ENCODE results near the gene RLN1.

- TF ChIP-seq POLR2A (IDR thresholded peaks at IDR 0.05) (no peak), CTCF (IDR thresholded peaks at IDR 0.05) (no peak)
Measured at GRCh38 chr9:5336688-5337087, 3.0 kb downstream of the RLN1 start.

Data from lower leg skin (tissue), 3 donors.